NOMO-1 (cell line): ENCODE measurements around the gene CMC1.
A peak's percentile ranks its signal among the peaks of the same experiment; 100 is the strongest.

ENCODE experiments used
- DNase-seq, 2 experiments: peaks; one replicate each; lab custom pipeline; 2025; ENCODE audit not compliant: unreplicated experiment in 2 of 2; lab: John Stamatoyannopoulos, UW

CMC1 gene

GRCh38 chr3:28295898-28296490, 54.6 kb downstream of the CMC1 start:
- no peak for DNase-seq

- DNase-seq, result no peak
These were observed 58.3 kb downstream of the CMC1 start for GRCh38 chr3:28299705-28300104.

- DNase-seq, result no peak
These were observed 59.0 kb downstream of the CMC1 start for GRCh38 chr3:28300345-28300962.

- no peak for DNase-seq
These were observed 60.3 kb downstream of the CMC1 start for GRCh38 chr3:28301688-28302087.

- peak; percentile 22 to 82 for DNase-seq
These were observed 66.8 kb downstream of the CMC1 start for GRCh38 chr3:28308196-28308595.

GRCh38 chr3:28315711-28316110, 74.3 kb downstream of the CMC1 start:
- DNase-seq, result no peak

GRCh38 chr3:28316226-28316625, 74.8 kb downstream of the CMC1 start:
- no peak for DNase-seq

GRCh38 chr3:28317438-28318022, 76.1 kb downstream of the CMC1 start:
- peak; percentile 18 to 34 for DNase-seq

- no peak for DNase-seq
These were observed 79.6 kb downstream of the CMC1 start for GRCh38 chr3:28320981-28321380.

- no peak for DNase-seq
These were observed 81.0 kb downstream of the CMC1 start for GRCh38 chr3:28322464-28322863.

- DNase-seq, result peak; percentile 32 to 83
These were observed 85.1 kb downstream of the CMC1 start for GRCh38 chr3:28326458-28326926.

GRCh38 chr3:28328188-28329151, 87.1 kb downstream of the CMC1 start:
- DNase-seq, result peak in 1 of 2 experiments; percentile 56

GRCh38 chr3:28334552-28334951, 93.1 kb downstream of the CMC1 start:
- DNase-seq, result no peak

- DNase-seq, result no peak
These were observed 93.8 kb downstream of the CMC1 start for GRCh38 chr3:28335246-28335645.

- no peak for DNase-seq
These were observed 95.8 kb downstream of the CMC1 start for GRCh38 chr3:28337230-28337629.

GRCh38 chr3:28343144-28343543, 101.7 kb downstream of the CMC1 start:
- DNase-seq, result no peak

GRCh38 chr3:28345690-28346089, 104.3 kb downstream of the CMC1 start:
- DNase-seq, result no peak

GRCh38 chr3:28347374-28348264, 106.2 kb downstream of the CMC1 start:
- DNase-seq, result peak; percentile 71 to 92

- DNase-seq, result peak in 1 of 2 experiments; percentile 91
These were observed 106.8 kb downstream of the CMC1 start for GRCh38 chr3:28348265-28348628.
